Stimulated activated CD4-positive, alpha-beta T cell treated with anti-CD3 and anti-CD28 coated beads, TNF-alpha, amount 100 ng/mL, for 1 hour (primary cell): ENCODE results near the gene ACSF2.
"Not testable (repeated sequence)": the region's sequence is repeated elsewhere in the genome, so short reads cannot be mapped to it uniquely, and the experiment has no call there.

ENCODE experiments used
- DNase-seq, 3 donors: peaks; one replicate each; pipeline ENCODE4 v3.0.0-alpha.2; 2020; ENCODE audit warnings: low read depth in 3 of 3, low spot score in 1 of 3

ACSF2 gene

GRCh38 chr17:50406578-50406977 lies 19.4 kb upstream of the ACSF2 start:
- no peak for DNase-seq

GRCh38 chr17:50407921-50408320 lies 18.1 kb upstream of the ACSF2 start:
- no peak for DNase-seq

- DNase-seq = no peak
Measured at GRCh38 chr17:50412188-50412732, 13.8 kb upstream of the ACSF2 start.

- no peak for DNase-seq
Measured at GRCh38 chr17:50414808-50415207, 11.2 kb upstream of the ACSF2 start.

- not testable (repeated sequence) for DNase-seq
Measured at GRCh38 chr17:50419577-50419976, 6.4 kb upstream of the ACSF2 start.

- DNase-seq = no peak
Measured at GRCh38 chr17:50420419-50421112, 5.5 kb upstream of the ACSF2 start.

- no peak for DNase-seq
Measured at GRCh38 chr17:50421308-50422051, 4.5 kb upstream of the ACSF2 start.

- DNase-seq = no peak
Measured at GRCh38 chr17:50422738-50423137, 3.3 kb upstream of the ACSF2 start.

GRCh38 chr17:50423553-50424159 lies 2.4 kb upstream of the ACSF2 start:
- DNase-seq = no peak

- DNase-seq = no peak
Measured at GRCh38 chr17:50424246-50424995, 1.6 kb upstream of the ACSF2 start.

- no peak for DNase-seq
Measured at GRCh38 chr17:50424996-50425681, 879 bp upstream of the ACSF2 start.

GRCh38 chr17:50426472-50426782 lies 409 bp downstream of the ACSF2 start:
- no peak for DNase-seq

- no peak for DNase-seq
Measured at GRCh38 chr17:50426814-50427787, 1.1 kb downstream of the ACSF2 start.

- DNase-seq = not testable (repeated sequence)
Measured at GRCh38 chr17:50428126-50428525, 2.1 kb downstream of the ACSF2 start.

- DNase-seq = no peak
Measured at GRCh38 chr17:50428831-50429424, 2.9 kb downstream of the ACSF2 start.

- DNase-seq = no peak
Measured at GRCh38 chr17:50429793-50430192, 3.8 kb downstream of the ACSF2 start.

- DNase-seq = no peak
Measured at GRCh38 chr17:50430821-50431618, 5.0 kb downstream of the ACSF2 start.

GRCh38 chr17:50432125-50432762 lies 6.2 kb downstream of the ACSF2 start:
- DNase-seq = no peak
